IMR-90 (cell line): ENCODE results near the gene KCNJ13. TPM values are rescaled to one million over a fixed set of nuclear protein-coding genes. Genes with fewer than 3 reads are reported as not detected.

Source experiments
- ATAC-seq: fragments of 200-7000 bp; cut with Tn5 transposase; 2 replicates; pipeline ENCODE4 v1.9.1; 2020; ENCODE audit warnings: low read depth, mild to moderate bottlenecking, moderate library complexity
- BruUV-seq: library from RNA; stranded (reverse); fragments of 400-500 nt; replicated peaks from 2 replicates; lab custom pipeline; 2021; lab: Mats Ljungman, UMichigan
- CTCF ChIA-PET: fragments of 300-600 bp; formaldehyde crosslinking; extraction: SDS; loops from one replicate; lab custom pipeline; 2021; ENCODE audit warnings: antibody characterized with exemption; lab: Yijun Ruan, JAX
- POLR2A ChIA-PET: fragments of 300-600 bp; sonication (Branson Sonifier 250); formaldehyde crosslinking; loops from one replicate; lab custom pipeline; 2022; ENCODE audit warnings: antibody characterized with exemption; ENCODE audit not compliant: unreplicated experiment; lab: Charles Lee
- DNase-seq: peaks from one replicate; pipeline ENCODE4 v3.0.0; 2013
- H2AFZ ChIP-seq: replicated peaks from 2 replicates; pipeline ENCODE3; 2013; ENCODE audit warnings: low read length, mild to moderate bottlenecking; ENCODE audit not compliant: poor library complexity
- H2AK5ac ChIP-seq: 2 replicates; pipeline ENCODE4 v1.6.1; 2013; ENCODE audit warnings: low read depth, low read length, inconsistent platforms
- H2AK9ac ChIP-seq: replicated peaks from 2 replicates; pipeline ENCODE3; 2013; ENCODE audit warnings: mild to moderate bottlenecking, low read depth, low read length, moderate library complexity; ENCODE audit not compliant: poor library complexity
- H2BK120ac ChIP-seq: 2 replicates; pipeline ENCODE4 v1.6.1; 2013; ENCODE audit warnings: low read depth, low read length, inconsistent platforms
- H2BK15ac ChIP-seq: 3 replicates; pipeline ENCODE4 v1.6.1; 2013; ENCODE audit warnings: low read depth, low read length, inconsistent platforms
- H2BK20ac ChIP-seq: 2 replicates; pipeline ENCODE4 v1.6.1; 2013; ENCODE audit warnings: low read depth, mild to moderate bottlenecking, inconsistent platforms, low read length, moderate library complexity
- H2BK5ac ChIP-seq: 2 replicates; pipeline ENCODE4 v1.6.1; 2013; ENCODE audit warnings: mild to moderate bottlenecking, low read depth, low read length, inconsistent platforms; ENCODE audit not compliant: poor library complexity, severe bottlenecking
- H3K14ac ChIP-seq: replicated peaks from 2 replicates; pipeline ENCODE4 v1.6.1; 2013; ENCODE audit warnings: low read depth, low read length, inconsistent platforms
- H3K18ac ChIP-seq: 2 replicates; pipeline ENCODE4 v1.6.1; 2013; ENCODE audit warnings: low read depth, low read length, control low read depth
- H3K23ac ChIP-seq: 2 replicates; pipeline ENCODE4 v1.6.1; 2013; ENCODE audit warnings: low read depth, low read length, inconsistent platforms
- H3K27ac ChIP-seq: 2 replicates; pipeline ENCODE4 v1.5.1; 2013; ENCODE audit warnings: mild to moderate bottlenecking, control low read depth, low read length; ENCODE audit not compliant: insufficient read depth
- H3K27me3 ChIP-seq: 2 replicates; pipeline ENCODE4 v1.6.1; 2013; ENCODE audit warnings: low read length; ENCODE audit not compliant: control insufficient read depth, insufficient read depth
- H3K36me3 ChIP-seq: 2 replicates; pipeline ENCODE4 v1.6.1; 2013; ENCODE audit warnings: low read length, mixed read lengths; ENCODE audit not compliant: control insufficient read depth, insufficient read depth
- H3K4ac ChIP-seq: 2 replicates; pipeline ENCODE4 v1.6.1; 2013; ENCODE audit warnings: low read depth, low read length, inconsistent platforms
- H3K4me1 ChIP-seq: 2 replicates; pipeline ENCODE4 v1.6.1; 2013; ENCODE audit warnings: low read length, mixed read lengths; ENCODE audit not compliant: control insufficient read depth, insufficient read depth
- H3K4me2 ChIP-seq: 2 replicates; pipeline ENCODE4 v1.6.1; 2013; ENCODE audit warnings: low read depth, mild to moderate bottlenecking, control low read depth, low read length, moderate library complexity
- H3K4me3 ChIP-seq: 2 replicates; pipeline ENCODE4 v1.5.1; 2013; ENCODE audit warnings: low read depth, mild to moderate bottlenecking, control low read depth, low read length, moderate library complexity; ENCODE audit not compliant: insufficient read depth
- H3K56ac ChIP-seq: 2 replicates; pipeline ENCODE4 v1.6.1; 2013; ENCODE audit warnings: low read length, inconsistent platforms; ENCODE audit not compliant: insufficient read depth; ENCODE audit errors: extremely low read depth
- H3K79me1 ChIP-seq, 2 experiments: 2 replicates each; pipeline ENCODE4 v1.6.1; 2013; ENCODE audit warnings: low read length in 2 of 2, inconsistent platforms in 1 of 2, low read depth in 1 of 2
- H3K9ac ChIP-seq: 2 replicates; pipeline ENCODE4 v1.6.1; 2013; ENCODE audit warnings: low read depth, low read length, control low read depth
- H3K9me1 ChIP-seq: 2 replicates; pipeline ENCODE4 v1.6.1; 2013; ENCODE audit warnings: low read length, inconsistent platforms; ENCODE audit not compliant: insufficient read depth
- H3K9me3 ChIP-seq: 2 replicates; pipeline ENCODE4 v1.6.1; 2013; ENCODE audit warnings: low read length; ENCODE audit not compliant: control insufficient read depth, insufficient read depth
- H4K20me1 ChIP-seq: 2 replicates; pipeline ENCODE4 v1.6.1; 2013; ENCODE audit warnings: low read length, inconsistent platforms; ENCODE audit not compliant: insufficient read depth
- H4K5ac ChIP-seq: 2 replicates; pipeline ENCODE4 v1.6.1; 2013; ENCODE audit warnings: mild to moderate bottlenecking, low read depth, low read length, control low read depth
- H4K8ac ChIP-seq, 2 experiments: 2 replicates each; pipeline ENCODE4 v1.6.1; 2013; ENCODE audit warnings: low read depth in 2 of 2, low read length in 2 of 2, control low read depth in 1 of 2, inconsistent platforms in 1 of 2
- H4K91ac ChIP-seq: 2 replicates; pipeline ENCODE4 v1.6.1; 2013; ENCODE audit warnings: low read depth, low read length, inconsistent platforms; ENCODE audit not compliant: insufficient read depth
- BHLHE40 ChIP-seq: fragments of 150-350 bp; IDR thresholded peaks from 2 replicates; pipeline ENCODE4 v1.6.1; 2016; ENCODE audit warnings: mild to moderate bottlenecking, low read depth, low read length
- CEBPB ChIP-seq: IDR thresholded peaks from 2 replicates; pipeline ENCODE4 v1.6.1; 2012; ENCODE audit warnings: low read depth, low read length, improper control_type of control experiment
- CHD1 ChIP-seq: IDR thresholded peaks from 2 replicates; pipeline ENCODE4 v1.6.1; 2012; ENCODE audit warnings: low read depth, low read length, improper control_type of control experiment
- FOS ChIP-seq: fragments of 150-350 bp; IDR thresholded peaks from 2 replicates; pipeline ENCODE4 v1.6.1; 2016; ENCODE audit warnings: low read depth, low read length
- MAFK ChIP-seq: IDR thresholded peaks from 2 replicates; pipeline ENCODE4 v1.6.1; 2012; ENCODE audit warnings: low read depth, low read length, improper control_type of control experiment
- MAZ ChIP-seq: IDR thresholded peaks from 2 replicates; pipeline ENCODE4 v1.6.1; 2012; ENCODE audit warnings: low read depth, mild to moderate bottlenecking, low read length, improper control_type of control experiment, moderate library complexity, borderline replicate concordance
- MXI1 ChIP-seq: IDR thresholded peaks from 2 replicates; pipeline ENCODE4 v1.6.1; 2012; ENCODE audit warnings: low read depth, mild to moderate bottlenecking, low read length, moderate library complexity, borderline replicate concordance
- NFE2L2 ChIP-seq: fragments of 150-350 bp; IDR thresholded peaks from 2 replicates; pipeline ENCODE4 v1.6.1; 2016; ENCODE audit warnings: low read depth, mild to moderate bottlenecking, low read length
- POLR2A ChIP-seq: IDR thresholded peaks from 2 replicates; pipeline ENCODE4 v1.6.1; 2012; ENCODE audit warnings: mild to moderate bottlenecking, low read depth, low read length
- RAD21 ChIP-seq: IDR thresholded peaks from 2 replicates; pipeline ENCODE4 v1.6.1; 2012; ENCODE audit warnings: low read length, improper control_type of control experiment
- RCOR1 ChIP-seq: IDR thresholded peaks from 2 replicates; pipeline ENCODE4 v1.6.1; 2012; ENCODE audit warnings: mild to moderate bottlenecking, low read length, improper control_type of control experiment; ENCODE audit not compliant: insufficient replicate concordance
- RFX5 ChIP-seq: IDR thresholded peaks from 2 replicates; pipeline ENCODE4 v1.8.0; 2012; ENCODE audit warnings: low read depth, mild to moderate bottlenecking, low read length, moderate library complexity
- SMC3 ChIP-seq: fragments of 150-350 bp; IDR thresholded peaks from 2 replicates; pipeline ENCODE4 v1.6.1; 2016; ENCODE audit warnings: low read depth, mild to moderate bottlenecking, antibody characterized with exemption, low read length, moderate library complexity
- dilution Hi-C: fragments of 300-500 bp; cut with HindIII; formaldehyde crosslinking; loops from one replicate; pipeline ENCODE4 v1.14.3; 2018; ENCODE audit warnings: low sequenced_read_pairs; ENCODE audit not compliant: unreplicated experiment
- in situ Hi-C: fragments of 300-500 bp; cut with MboI; formaldehyde crosslinking; loops from 3 replicates; pipeline ENCODE4 v1.14.3; 2019; ENCODE audit warnings: low sequenced_read_pairs, inconsistent platforms, mixed read lengths
- intact Hi-C: fragments of 100-400 bp; cut with micrococcal nuclease; formaldehyde crosslinking; loops from 2 replicates; pipeline ENCODE4 v1.10.0; 2022
- polyA plus RNA-seq, 3 experiments: library from polyadenylated mRNA; depleted of rRNA; stranded (reverse); fragments of >200 nt; gene quantifications; 2 replicates each; pipeline ENCODE4 v1.2.3, GENCODE V29; 2012; ENCODE audit warnings: low replicate concordance in 1 of 3
- total RNA-seq: library from RNA; depleted of rRNA; stranded (reverse); fragments of >200 nt; gene quantifications from 2 replicates; pipeline ENCODE4 v1.2.3, GENCODE V29; 2012
- TF ChIP-seq, protein P1 (sequence below): fragments of 150-350 bp; IDR thresholded peaks from 2 replicates; pipeline ENCODE4 v1.6.1; 2016; ENCODE audit warnings: low read depth, mild to moderate bottlenecking, low read length, moderate library complexity, borderline replicate concordance
- TF ChIP-seq, protein P2 (sequence below): fragments of 150-350 bp; IDR thresholded peaks from 2 replicates; pipeline ENCODE4 v1.6.1; 2017; ENCODE audit warnings: mild to moderate bottlenecking, antibody characterized with exemption, low read length, low read depth
- TF ChIP-seq, protein P3 (sequence below): conservative IDR thresholded peaks from 2 replicates; pipeline ENCODE4 v1.5.1; 2012; ENCODE audit warnings: mild to moderate bottlenecking, low read depth, low read length, improper control_type of control experiment

The KCNJ13 gene
- total and polyA plus RNA-seq, 2 of the 4 experiments (the other 2 are of a cell fraction), result not detected

DNA sequence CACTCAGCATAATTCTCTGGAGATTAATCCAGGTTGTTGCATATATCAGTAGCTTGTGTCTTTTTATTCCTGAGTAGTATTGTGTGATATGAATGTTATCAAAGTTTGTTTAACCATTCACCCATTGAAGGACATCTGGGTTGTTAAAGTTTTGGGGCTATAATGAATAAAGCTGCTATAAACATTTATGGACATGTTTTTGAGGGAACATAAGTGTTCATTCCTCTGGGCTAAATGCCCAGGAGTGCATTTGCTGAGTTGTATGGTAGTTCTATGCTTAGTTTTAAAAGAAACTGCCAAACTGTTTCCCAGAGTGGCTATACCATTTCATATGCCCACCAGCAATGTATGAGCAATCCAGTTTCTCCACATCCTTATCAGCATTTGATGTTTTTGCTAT, 21.8 kb upstream of the KCNJ13 start:
- Histone ChIP-seq H4K8ac (no peak overlapping the region), H3K79me1 (0 out of 4 replicates have a peak, but pooled peaks cover 3% of the 10 kb centered on the region in 2 experiments), H3K27me3 (no peaks in the 10 kb centered on the region), H3K4me3 (no peak overlapping the region), H2BK5ac (no peak overlapping the region), H3K4me2 (no peak overlapping the region), H3K4ac (no peak overlapping the region), H2BK20ac (no peak overlapping the region), H2AK9ac (no peak overlapping the region), H3K9me3 (no peaks in the 10 kb centered on the region), H2BK15ac (no peak overlapping the region), H4K5ac (no peak overlapping the region), H3K9ac (no peak overlapping the region), H2BK120ac (no peak overlapping the region), H4K91ac (no peak overlapping the region), H3K56ac (no peak overlapping the region), H3K27ac (no peak overlapping the region), H2AK5ac (no peak overlapping the region), H3K36me3 (peaks cover 13% of the 10 kb centered on the region), H3K18ac (no peak overlapping the region), H2AFZ (no peak overlapping the region), H3K4me1 (no peaks in the 10 kb centered on the region), H3K14ac (no peak overlapping the region), H3K9me1 (no peaks in the 10 kb centered on the region), H4K20me1 (no peaks in the 10 kb centered on the region), H3K23ac (no peak overlapping the region)
- ChIA-PET POLR2A (interaction anchor here (0.6 kb wide), 1 partner anchor 10 kb away, joined by 3 read pairs; no protein-coding TSS in a partner anchor), CTCF (interaction anchor here (0.6 kb wide), 1 partner anchor 869 kb away, joined by 4 read pairs; no protein-coding TSS in a partner anchor)
- dilution Hi-C loops (no loop called here), intact Hi-C loops (no loop called here), in situ Hi-C loops (no loop called here)
- DNase-seq, result no peak
- no TSS peak for BruUV-seq
- ATAC-seq, result peak; percentile 44
- TF ChIP-seq NFE2L2 (no peak), CEBPB (no peak), MAFK (no peak), FOS (no peak), CHD1 (no peak), MXI1 (no peak), POLR2A (no peak), SMC3 (no peak), RFX5 (no peak), RAD21 (no peak), RCOR1 (no peak), BHLHE40 (no peak), MAZ (no peak)
- TF ChIP-seq, protein P1, sequence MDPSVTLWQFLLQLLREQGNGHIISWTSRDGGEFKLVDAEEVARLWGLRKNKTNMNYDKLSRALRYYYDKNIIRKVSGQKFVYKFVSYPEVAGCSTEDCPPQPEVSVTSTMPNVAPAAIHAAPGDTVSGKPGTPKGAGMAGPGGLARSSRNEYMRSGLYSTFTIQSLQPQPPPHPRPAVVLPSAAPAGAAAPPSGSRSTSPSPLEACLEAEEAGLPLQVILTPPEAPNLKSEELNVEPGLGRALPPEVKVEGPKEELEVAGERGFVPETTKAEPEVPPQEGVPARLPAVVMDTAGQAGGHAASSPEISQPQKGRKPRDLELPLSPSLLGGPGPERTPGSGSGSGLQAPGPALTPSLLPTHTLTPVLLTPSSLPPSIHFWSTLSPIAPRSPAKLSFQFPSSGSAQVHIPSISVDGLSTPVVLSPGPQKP, result no peak
- TF ChIP-seq, protein P2, sequence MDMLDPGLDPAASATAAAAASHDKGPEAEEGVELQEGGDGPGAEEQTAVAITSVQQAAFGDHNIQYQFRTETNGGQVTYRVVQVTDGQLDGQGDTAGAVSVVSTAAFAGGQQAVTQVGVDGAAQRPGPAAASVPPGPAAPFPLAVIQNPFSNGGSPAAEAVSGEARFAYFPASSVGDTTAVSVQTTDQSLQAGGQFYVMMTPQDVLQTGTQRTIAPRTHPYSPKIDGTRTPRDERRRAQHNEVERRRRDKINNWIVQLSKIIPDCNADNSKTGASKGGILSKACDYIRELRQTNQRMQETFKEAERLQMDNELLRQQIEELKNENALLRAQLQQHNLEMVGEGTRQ, result no peak
- TF ChIP-seq, protein P3, sequence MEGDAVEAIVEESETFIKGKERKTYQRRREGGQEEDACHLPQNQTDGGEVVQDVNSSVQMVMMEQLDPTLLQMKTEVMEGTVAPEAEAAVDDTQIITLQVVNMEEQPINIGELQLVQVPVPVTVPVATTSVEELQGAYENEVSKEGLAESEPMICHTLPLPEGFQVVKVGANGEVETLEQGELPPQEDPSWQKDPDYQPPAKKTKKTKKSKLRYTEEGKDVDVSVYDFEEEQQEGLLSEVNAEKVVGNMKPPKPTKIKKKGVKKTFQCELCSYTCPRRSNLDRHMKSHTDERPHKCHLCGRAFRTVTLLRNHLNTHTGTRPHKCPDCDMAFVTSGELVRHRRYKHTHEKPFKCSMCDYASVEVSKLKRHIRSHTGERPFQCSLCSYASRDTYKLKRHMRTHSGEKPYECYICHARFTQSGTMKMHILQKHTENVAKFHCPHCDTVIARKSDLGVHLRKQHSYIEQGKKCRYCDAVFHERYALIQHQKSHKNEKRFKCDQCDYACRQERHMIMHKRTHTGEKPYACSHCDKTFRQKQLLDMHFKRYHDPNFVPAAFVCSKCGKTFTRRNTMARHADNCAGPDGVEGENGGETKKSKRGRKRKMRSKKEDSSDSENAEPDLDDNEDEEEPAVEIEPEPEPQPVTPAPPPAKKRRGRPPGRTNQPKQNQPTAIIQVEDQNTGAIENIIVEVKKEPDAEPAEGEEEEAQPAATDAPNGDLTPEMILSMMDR, result no peak
